ENCODE data around the gene PANX2.
A peak's percentile ranks its signal among the peaks of the same experiment; 100 is the strongest.

Gene PANX2

DNA sequence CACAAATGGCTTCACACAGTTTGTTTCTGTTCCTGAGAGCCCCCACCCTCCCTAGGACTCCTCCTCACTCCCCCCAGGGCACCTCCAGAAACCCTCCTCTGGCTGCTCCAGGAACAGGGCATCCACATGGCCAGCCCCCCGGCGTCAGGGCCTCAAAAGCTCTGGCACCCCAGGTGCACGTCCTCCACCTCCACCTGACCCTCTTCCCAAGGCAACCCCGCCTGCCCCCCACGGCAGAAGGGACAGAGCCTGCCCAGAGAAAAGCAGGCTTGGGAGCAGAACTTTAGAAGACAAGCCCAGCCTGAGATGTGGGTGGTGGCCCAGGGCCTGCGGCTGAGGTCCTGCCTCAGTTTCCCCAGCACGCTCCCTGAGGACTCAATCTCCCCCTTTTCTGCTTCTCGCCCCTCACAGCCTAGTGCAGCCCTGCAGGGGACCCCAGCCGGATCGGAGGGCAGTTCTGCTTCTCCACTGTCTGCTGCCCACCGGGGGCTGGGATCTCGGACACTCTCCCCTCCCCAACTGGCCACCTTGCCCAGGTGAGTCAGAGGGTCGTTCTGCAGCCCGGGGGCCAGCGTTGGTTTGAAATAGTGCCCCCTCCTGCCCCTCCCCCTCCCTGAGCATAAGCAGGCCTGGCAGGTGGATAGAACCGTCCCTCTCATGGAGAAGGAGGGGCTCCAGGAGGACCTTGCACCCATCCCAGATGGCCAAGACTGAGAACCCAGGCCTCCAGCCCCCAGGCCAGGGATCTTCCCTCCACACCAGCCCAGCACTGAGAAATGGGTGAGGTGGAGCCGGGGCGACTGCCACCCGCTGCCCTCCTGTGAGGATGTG, 12.8 kb downstream of the PANX2 start:
- Histone ChIP-seq H3K27me3 (ENCODE audit: control insufficient read depth in 1 of 2, insufficient read depth in 1 of 2, low read length in 2 of 2) (peaks cover 0 to 21% of the 10 kb centered on the region in 2 experiments), H3K4me3 (ENCODE audit: insufficient read depth in 1 of 2, low read depth in 1 of 2, low read length in 2 of 2) (no peak overlapping the region), H3K14ac (ENCODE audit: low read length in 2 of 2) (no peak overlapping the region), H2AK5ac (ENCODE audit: low read length, severe bottlenecking) (no peak overlapping the region), H2BK5ac (ENCODE audit: low read depth, low read length, poor library complexity, severe bottlenecking) (no peak overlapping the region), H3K79me1 (replicated peaks; ENCODE audit: low read length, poor library complexity, severe bottlenecking) (peaks cover 6% of the 10 kb centered on the region), H3K4ac (ENCODE audit: low read depth in 1 of 2, low read length in 2 of 2) (no peak overlapping the region), H3K9me3 (ENCODE audit: control insufficient read depth, low read length) (no peaks in the 10 kb centered on the region), H3K18ac (ENCODE audit: low read depth in 1 of 2, low read length in 2 of 2) (no peak overlapping the region), H2AFZ (ENCODE audit: low read depth, low read length) (no peak overlapping the region), H3K9ac (ENCODE audit: low read length) (no peak overlapping the region), H2BK15ac (ENCODE audit: low read depth, poor library complexity, severe bottlenecking) (no peak overlapping the region), H3K27ac (ENCODE audit: low read length, poor library complexity, severe bottlenecking) (no peak overlapping the region), H3K23ac (ENCODE audit: low read length in 2 of 2) (no peak overlapping the region), H3K4me2 (ENCODE audit: low read length, poor library complexity, severe bottlenecking) (no peak overlapping the region), H4K91ac (ENCODE audit: low read length) (peak overlapping the region; percentile 11), H3K36me3 (ENCODE audit: control insufficient read depth in 1 of 2, insufficient read depth in 2 of 2, low read depth in 1 of 2, low read length in 2 of 2) (peaks cover 0 to under 1% of the 10 kb centered on the region in 2 experiments), H2BK120ac (ENCODE audit: low read depth, low read length) (peak overlapping the region; percentile 73), H3K4me1 (ENCODE audit: control insufficient read depth, insufficient read depth, low read depth, low read length) (peaks cover 25% of the 10 kb centered on the region), H4K8ac (ENCODE audit: low read length) (peak overlapping the region; percentile 47), H2BK12ac (ENCODE audit: low read length in 2 of 2) (no peak overlapping the region)
- WGBS: 94% methylated on average over 19 of the region's 19 CpGs
- DNase-seq: no peak

DNA sequence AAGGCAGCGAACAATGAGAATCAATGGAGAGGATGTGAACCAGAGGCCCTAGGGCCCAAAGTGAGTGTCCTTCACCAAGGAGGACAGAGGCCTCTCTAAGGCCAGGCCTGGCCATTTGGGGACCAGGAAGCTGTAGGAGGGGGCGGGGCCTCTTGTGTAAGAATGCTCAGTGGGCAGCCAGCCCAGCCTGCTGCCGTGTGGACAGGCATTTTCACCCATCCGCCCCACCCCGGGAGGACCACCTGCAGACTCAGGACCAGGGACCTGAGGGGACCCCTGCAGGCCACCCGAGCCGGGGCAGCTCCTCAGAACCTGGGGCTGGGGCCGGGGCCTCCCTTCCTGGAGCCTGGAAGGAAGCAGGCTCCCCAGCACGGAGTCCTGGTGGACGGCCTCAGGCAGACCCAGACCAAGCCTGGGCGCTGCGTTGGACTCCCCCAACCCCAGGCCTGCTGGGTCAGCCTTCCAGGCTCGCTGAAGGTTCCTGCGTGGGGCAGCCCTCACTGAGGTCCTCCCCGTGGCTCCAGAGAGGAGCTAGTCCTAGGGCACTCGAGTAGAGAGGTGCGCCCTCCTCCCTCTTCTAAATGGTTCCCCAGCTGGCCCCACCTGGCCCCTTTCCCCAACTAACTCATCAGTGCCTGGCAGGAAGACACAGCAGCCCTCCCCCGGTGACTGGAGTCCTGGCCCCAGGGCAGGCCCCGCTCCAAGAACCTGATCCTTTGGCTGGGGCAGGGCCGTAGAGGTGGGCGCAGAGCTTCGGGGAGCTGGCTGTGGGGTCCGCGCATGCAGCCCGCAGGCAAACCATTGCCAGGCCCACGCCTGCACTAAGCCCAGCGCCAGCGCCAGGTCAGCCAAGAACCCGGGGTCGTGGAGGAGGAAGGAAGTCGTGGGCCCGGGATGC, 13.7 kb downstream of the PANX2 start:
- peaks cover 14% of the 10 kb centered on the region for H3K79me1 ChIP-seq (replicated peaks; ENCODE audit: low read length, poor library complexity, severe bottlenecking)
- H2BK12ac ChIP-seq (ENCODE audit: low read length in 2 of 2): peak overlapping the region in 1 of 2 experiments; percentile 7
- no peak overlapping the region for H2AK5ac ChIP-seq (ENCODE audit: low read length, severe bottlenecking)
- H3K4me1 ChIP-seq (ENCODE audit: control insufficient read depth, insufficient read depth, low read depth, low read length): peaks cover 30% of the 10 kb centered on the region
- H3K23ac ChIP-seq (ENCODE audit: low read length in 2 of 2): no peak overlapping the region
- no peak overlapping the region for H3K4me2 ChIP-seq (ENCODE audit: low read length, poor library complexity, severe bottlenecking)
- H3K4me3 ChIP-seq (ENCODE audit: insufficient read depth in 1 of 2, low read depth in 1 of 2, low read length in 2 of 2): peak overlapping the region in 1 of 2 experiments; percentile 24
- peak overlapping the region; percentile 100 for H4K8ac ChIP-seq (ENCODE audit: low read length)
- H2BK15ac ChIP-seq (ENCODE audit: low read depth, poor library complexity, severe bottlenecking): peak overlapping the region; percentile 97
- H2BK5ac ChIP-seq (ENCODE audit: low read depth, low read length, poor library complexity, severe bottlenecking): no peak overlapping the region
- H3K27me3 ChIP-seq (ENCODE audit: control insufficient read depth in 1 of 2, insufficient read depth in 1 of 2, low read length in 2 of 2): peaks cover 0 to 12% of the 10 kb centered on the region in 2 experiments
- H4K91ac ChIP-seq (ENCODE audit: low read length): no peak overlapping the region
- no peak for DNase-seq
- H3K18ac ChIP-seq (ENCODE audit: low read depth in 1 of 2, low read length in 2 of 2): peak overlapping the region; percentile 4 to 38
- WGBS: 72% methylated on average over 32 of the region's 32 CpGs
- no peaks in the 10 kb centered on the region for H3K9me3 ChIP-seq (ENCODE audit: control insufficient read depth, low read length)
- no peak overlapping the region for H3K27ac ChIP-seq (ENCODE audit: low read length, poor library complexity, severe bottlenecking)
- peak overlapping the region; percentile 73 for H2BK120ac ChIP-seq (ENCODE audit: low read depth, low read length)
- peaks cover 4 to 9% of the 10 kb centered on the region in 2 experiments for H3K36me3 ChIP-seq (ENCODE audit: control insufficient read depth in 1 of 2, insufficient read depth in 2 of 2, low read depth in 1 of 2, low read length in 2 of 2)
- H2AFZ ChIP-seq (ENCODE audit: low read depth, low read length): peak overlapping the region; percentile 29
- peak overlapping the region in 1 of 2 experiments; percentile 2 for H3K4ac ChIP-seq (ENCODE audit: low read depth in 1 of 2, low read length in 2 of 2)
- no peak overlapping the region for H3K14ac ChIP-seq (ENCODE audit: low read length in 2 of 2)
- H3K9ac ChIP-seq (ENCODE audit: low read length): no peak overlapping the region

- Histone ChIP-seq H4K91ac (ENCODE audit: low read length) (peak overlapping the region; percentile 95), H3K36me3 (ENCODE audit: control insufficient read depth in 1 of 2, insufficient read depth in 2 of 2, low read depth in 1 of 2, low read length in 2 of 2) (peaks cover 4 to 9% of the 10 kb centered on the region in 2 experiments), H3K4me2 (ENCODE audit: low read length, poor library complexity, severe bottlenecking) (peak overlapping the region; percentile 43), H3K27me3 (ENCODE audit: control insufficient read depth in 1 of 2, insufficient read depth in 1 of 2, low read length in 2 of 2) (peaks cover 0 to 5% of the 10 kb centered on the region in 2 experiments), H4K8ac (ENCODE audit: low read length) (peak overlapping the region; percentile 100), H2BK5ac (ENCODE audit: low read depth, low read length, poor library complexity, severe bottlenecking) (no peak overlapping the region), H3K4ac (ENCODE audit: low read depth in 1 of 2, low read length in 2 of 2) (peak overlapping the region; percentile 5 to 98), H2BK12ac (ENCODE audit: low read length in 2 of 2) (peak overlapping the region; percentile 7 to 90), H3K23ac (ENCODE audit: low read length in 2 of 2) (no peak overlapping the region), H3K14ac (ENCODE audit: low read length in 2 of 2) (no peak overlapping the region), H3K4me3 (ENCODE audit: insufficient read depth in 1 of 2, low read depth in 1 of 2, low read length in 2 of 2) (peak overlapping the region; percentile 44 to 84), H2BK120ac (ENCODE audit: low read depth, low read length) (peak overlapping the region; percentile 54), H3K9ac (ENCODE audit: low read length) (peak overlapping the region; percentile 90), H3K27ac (ENCODE audit: low read length, poor library complexity, severe bottlenecking) (no peak overlapping the region), H2AFZ (ENCODE audit: low read depth, low read length) (peak overlapping the region; percentile 29), H3K79me1 (replicated peaks; ENCODE audit: low read length, poor library complexity, severe bottlenecking) (peaks cover 16% of the 10 kb centered on the region), H3K18ac (ENCODE audit: low read depth in 1 of 2, low read length in 2 of 2) (peak overlapping the region; percentile 79 to 98), H3K9me3 (ENCODE audit: control insufficient read depth, low read length) (no peaks in the 10 kb centered on the region), H2BK15ac (ENCODE audit: low read depth, poor library complexity, severe bottlenecking) (peak overlapping the region; percentile 97), H2AK5ac (ENCODE audit: low read length, severe bottlenecking) (no peak overlapping the region), H3K4me1 (ENCODE audit: control insufficient read depth, insufficient read depth, low read depth, low read length) (peaks cover 37% of the 10 kb centered on the region)
- WGBS: 28% methylated on average over 52 of the region's 63 CpGs
- no peak for DNase-seq
Measured at GRCh38 chr22:50184902-50185374, 14.4 kb downstream of the PANX2 start.
